Osteoblast (primary cell): ENCODE measurements around the gene SND1. TPM values are rescaled to one million over a fixed set of nuclear protein-coding genes. Genes with fewer than 3 reads are reported as not detected.
"Not testable (repeated sequence)": the region's sequence is repeated elsewhere in the genome, so short reads cannot be mapped to it uniquely, and the experiment has no call there.

Source experiments
- DNase-seq: peaks from one replicate; pipeline ENCODE4 v3.0.0; 2011; ENCODE audit warnings: low spot score, mixed read lengths; ENCODE audit not compliant: insufficient read length; ENCODE audit errors: missing footprints
- H2AFZ ChIP-seq: 2 replicates; pipeline ENCODE4 v1.6.0; 2011; ENCODE audit warnings: mild to moderate bottlenecking, low read length
- H3K27ac ChIP-seq: 2 replicates; pipeline ENCODE4 v1.5.1; 2011; ENCODE audit warnings: mild to moderate bottlenecking, low read depth, low read length, moderate library complexity
- H3K27me3 ChIP-seq: 2 replicates; pipeline ENCODE4 v1.6.0; 2012; ENCODE audit warnings: mild to moderate bottlenecking, control low read depth, inconsistent platforms, low read length, moderate library complexity; ENCODE audit not compliant: insufficient read depth
- H3K36me3 ChIP-seq: 2 replicates; pipeline ENCODE4 v1.5.1; 2011; ENCODE audit warnings: mild to moderate bottlenecking, low read length, control low read depth, moderate library complexity; ENCODE audit not compliant: insufficient read depth
- H3K4me1 ChIP-seq: 2 replicates; pipeline ENCODE4 v1.5.1; 2011; ENCODE audit warnings: mild to moderate bottlenecking, low read length, control low read depth, moderate library complexity; ENCODE audit not compliant: insufficient read depth
- H3K4me2 ChIP-seq: 2 replicates; pipeline ENCODE4 v1.6.0; 2011; ENCODE audit warnings: mild to moderate bottlenecking, low read length; ENCODE audit not compliant: insufficient read depth
- H3K4me3 ChIP-seq: fragments of 200-600 bp; sonication (generic); 3 replicates; pipeline ENCODE4 v1.5.1; 2012; ENCODE audit warnings: mild to moderate bottlenecking, low read length, inconsistent platforms; ENCODE audit not compliant: insufficient read depth
- H3K79me2 ChIP-seq: 2 replicates; pipeline ENCODE4 v1.6.0; 2012; ENCODE audit warnings: mild to moderate bottlenecking, low read length, control low read depth, inconsistent platforms; ENCODE audit not compliant: insufficient read depth
- H3K9me3 ChIP-seq: 2 replicates; pipeline ENCODE4 v1.5.1; 2011; ENCODE audit warnings: low read depth, low read length, control low read depth
- H4K20me1 ChIP-seq: 2 replicates; pipeline ENCODE4 v1.6.0; 2012; ENCODE audit warnings: mild to moderate bottlenecking, low read length, control low read depth; ENCODE audit not compliant: insufficient read depth
- CTCF ChIP-seq: IDR thresholded peaks from 2 replicates; pipeline ENCODE4 v1.5.1; 2011; ENCODE audit warnings: mild to moderate bottlenecking, low read depth, low read length, moderate library complexity; ENCODE audit errors: extremely low read depth
- total RNA-seq: library from RNA; depleted of rRNA; stranded (reverse); fragments of >200 nt; gene quantifications from 2 replicates; pipeline ENCODE4 v1.2.3, GENCODE V29; 2012

SND1 gene
- total RNA-seq, 1 donor: 257 TPM

DNA sequence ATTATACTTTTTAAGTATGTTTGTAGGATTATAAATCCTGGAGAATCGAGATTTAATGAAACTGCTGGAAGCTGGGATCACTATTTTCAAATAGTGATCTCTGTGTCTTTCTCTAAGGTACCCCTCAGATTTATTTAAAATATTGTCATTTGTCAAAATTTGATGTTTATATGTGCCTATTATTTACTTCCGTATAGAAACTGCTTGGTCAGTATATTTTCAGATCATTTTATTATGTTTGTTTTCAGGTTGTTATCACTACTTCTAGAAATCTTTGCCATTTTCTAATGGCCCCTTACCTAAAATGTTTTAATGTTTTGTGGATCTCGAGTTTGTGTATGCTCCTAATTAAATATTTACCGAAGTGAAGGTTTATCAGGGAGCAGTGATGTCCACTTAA, 183.7 kb downstream of the SND1 start:
- Histone ChIP-seq H3K4me3 (no peak overlapping the region), H3K36me3 (peaks cover 6% of the 10 kb centered on the region), H3K9me3 (no peaks in the 10 kb centered on the region), H2AFZ (no peak overlapping the region), H3K79me2 (peaks cover 73% of the 10 kb centered on the region), H3K27ac (no peak overlapping the region), H3K4me1 (no peaks in the 10 kb centered on the region), H4K20me1 (peaks cover 35% of the 10 kb centered on the region), H3K27me3 (no peaks in the 10 kb centered on the region), H3K4me2 (no peak overlapping the region)
- DNase-seq: no peak
- TF ChIP-seq CTCF: no peak

- Histone ChIP-seq H3K79me2 (peaks cover 65% of the 10 kb centered on the region), H4K20me1 (peaks cover 28% of the 10 kb centered on the region)
- not testable (repeated sequence) for H3K4me3 ChIP-seq, H2AFZ ChIP-seq, H3K4me1 ChIP-seq, H3K36me3 ChIP-seq, H3K4me2 ChIP-seq, H3K9me3 ChIP-seq, DNase-seq, H3K27me3 ChIP-seq, H3K27ac ChIP-seq
These were observed 185.9 kb downstream of the SND1 start for GRCh38 chr7:127837816-127838410.

- H3K36me3 ChIP-seq: peaks cover 6% of the 10 kb centered on the region
- TF ChIP-seq CTCF: no peak
- no peaks in the 10 kb centered on the region for H3K9me3 ChIP-seq
- H3K4me1 ChIP-seq: no peaks in the 10 kb centered on the region
- H3K4me2 ChIP-seq: no peak overlapping the region
- no peak overlapping the region for H2AFZ ChIP-seq
- H3K27me3 ChIP-seq: no peaks in the 10 kb centered on the region
- H4K20me1 ChIP-seq: peaks cover 27% of the 10 kb centered on the region
- no peak for DNase-seq
- no peak overlapping the region for H3K27ac ChIP-seq
- H3K4me3 ChIP-seq: no peak overlapping the region
- H3K79me2 ChIP-seq: peaks cover 58% of the 10 kb centered on the region
These were observed 186.9 kb downstream of the SND1 start for GRCh38 chr7:127838816-127839415.

- no peak overlapping the region for H3K4me2 ChIP-seq
- TF ChIP-seq CTCF: no peak
These were observed 188.4 kb downstream of the SND1 start for GRCh38 chr7:127840226-127840951.

More at GRCh38 chr7:127840226-127840951, 188.4 kb downstream of the SND1 start:
- no peak overlapping the region for H3K4me3 ChIP-seq
- no peak overlapping the region for H2AFZ ChIP-seq
- H3K36me3 ChIP-seq: peaks cover 9% of the 10 kb centered on the region
- peaks cover 13% of the 10 kb centered on the region for H3K4me1 ChIP-seq
- peaks cover 25% of the 10 kb centered on the region for H4K20me1 ChIP-seq
- no peaks in the 10 kb centered on the region for H3K27me3 ChIP-seq
- no peak for DNase-seq
- H3K79me2 ChIP-seq: peaks cover 43% of the 10 kb centered on the region
- H3K27ac ChIP-seq: no peak overlapping the region
- no peaks in the 10 kb centered on the region for H3K9me3 ChIP-seq
